CD4-positive, CD25-positive, alpha-beta regulatory T cell (primary cell): Measurements from ENCODE around the gene NPAS2. TPM values are rescaled to one million over a fixed set of nuclear protein-coding genes. Genes with fewer than 3 reads are reported as not detected.
A peak's percentile ranks its signal among the peaks of the same experiment; 100 is the strongest.

Source experiments
- ATAC-seq, 2 donors: fragments of 150-1000 bp; cut with Tn5 transposase; one replicate each; pipeline ENCODE4 v1.10.0; 2021; ENCODE audit warnings: low read depth in 2 of 2, moderate number of reproducible peaks in 2 of 2, moderate library complexity in 1 of 2
- DNase-seq, 3 donors: peaks; one replicate each; pipeline versions ENCODE4 v3.0.0 to v3.0.0-alpha.2; 2012 to 2022; ENCODE audit warnings: mixed read lengths in 1 of 3
- H3K27ac ChIP-seq: one replicate; pipeline ENCODE4 v1.7.0; 2013; ENCODE audit warnings: mild to moderate bottlenecking, low read length; ENCODE audit not compliant: insufficient read depth, poor library complexity, severe bottlenecking
- H3K27me3 ChIP-seq: one replicate; pipeline ENCODE4 v1.7.0; 2013; ENCODE audit warnings: low read length; ENCODE audit not compliant: control insufficient read depth, insufficient read depth
- H3K36me3 ChIP-seq: one replicate; pipeline ENCODE4 v1.7.0; 2013; ENCODE audit warnings: mild to moderate bottlenecking, low read length, moderate library complexity; ENCODE audit not compliant: control insufficient read depth, insufficient read depth
- H3K4me1 ChIP-seq: 2 replicates; pipeline ENCODE4 v1.7.0; 2013; ENCODE audit warnings: mild to moderate bottlenecking, low read length; ENCODE audit not compliant: insufficient read depth, control insufficient read depth, poor library complexity, severe bottlenecking
- H3K4me3 ChIP-seq: one replicate; pipeline ENCODE4 v1.7.0; 2013; ENCODE audit warnings: low read depth, mild to moderate bottlenecking, low read length, moderate library complexity
- H3K9me3 ChIP-seq, 2 experiments: 1 replicate in 1 of 2; 2 replicates in 1 of 2; pipeline ENCODE4 v1.7.0; 2013; ENCODE audit warnings: low read length in 2 of 2, mild to moderate bottlenecking in 1 of 2, moderate library complexity in 1 of 2; ENCODE audit not compliant: control insufficient read depth in 2 of 2
- H3K27ac Mint-ChIP-seq, 3 donors: one replicate each; pipeline ENCODE4 v1.8.0; 2020 to 2022; ENCODE audit warnings: mild to moderate bottlenecking in 3 of 3, mixed read lengths in 3 of 3, moderate library complexity in 2 of 3
- H3K27me3 Mint-ChIP-seq: one replicate; pipeline ENCODE4 v1.8.0; 2022; ENCODE audit warnings: mild to moderate bottlenecking, mixed read lengths
- H3K36me3 Mint-ChIP-seq: one replicate; pipeline ENCODE4 v1.8.0; 2020; ENCODE audit warnings: mixed read lengths
- H3K4me1 Mint-ChIP-seq, 4 donors: one replicate each; pipeline ENCODE4 v1.8.0; 2020 to 2022; ENCODE audit warnings: mixed read lengths in 4 of 4, mild to moderate bottlenecking in 1 of 4
- H3K4me3 Mint-ChIP-seq, 4 donors: one replicate each; pipeline ENCODE4 v1.8.0; 2020 to 2022; ENCODE audit warnings: mild to moderate bottlenecking in 4 of 4, mixed read lengths in 4 of 4, moderate library complexity in 3 of 4
- H3K9me3 Mint-ChIP-seq, 7 donors: one replicate each; pipeline ENCODE4 v1.8.0; 2020 to 2022; ENCODE audit warnings: mixed read lengths in 7 of 7, mild to moderate bottlenecking in 3 of 7, moderate library complexity in 2 of 7
- polyA plus RNA-seq, 4 donors: library from polyadenylated mRNA; unstranded; fragments of 300-500 nt; fragmentation: Illumina TruSeq; gene quantifications; one replicate each; pipeline ENCODE4 v1.2.3, GENCODE V29; 2021
- total RNA-seq: library from RNA; stranded (reverse); gene quantifications from one replicate; pipeline ENCODE4 v1.2.3, GENCODE V29; 2022

NPAS2 gene
- total and polyA plus RNA-seq, 5 donors from 2014 or later, result 0.22 to 0.72 (median 0.54) TPM; not detected in 1

GRCh38 chr2:101026923-101027469 lies 207.1 kb downstream of the NPAS2 start:
- Mint-ChIP-seq H3K27ac (no peak overlapping the region), H3K27me3 (no peaks in the 10 kb centered on the region), H3K9me3 (peaks cover 0 to 2% (median 0%) of the 10 kb centered on the region in 7 donors), H3K36me3 (no peaks in the 10 kb centered on the region), H3K4me1 (peaks cover 0 to 2% (median 0%) of the 10 kb centered on the region in 4 donors), H3K4me3 (no peak overlapping the region)
- Histone ChIP-seq H3K27me3 (no peaks in the 10 kb centered on the region), H3K36me3 (no peaks in the 10 kb centered on the region), H3K27ac (no peak overlapping the region), H3K4me1 (no peaks in the 10 kb centered on the region), H3K4me3 (no peak overlapping the region), H3K9me3 (no peaks in the 10 kb centered on the region)
- DNase-seq (no peak), ATAC-seq (no peak)

GRCh38 chr2:101027852-101028251 lies 207.9 kb downstream of the NPAS2 start:
- Mint-ChIP-seq H3K4me1 (peaks cover 0 to 2% (median 0%) of the 10 kb centered on the region in 4 donors), H3K27me3 (no peaks in the 10 kb centered on the region), H3K27ac (no peak overlapping the region), H3K36me3 (no peaks in the 10 kb centered on the region), H3K4me3 (no peak overlapping the region), H3K9me3 (peaks cover 0 to 2% (median 0%) of the 10 kb centered on the region in 7 donors)
- DNase-seq (no peak), ATAC-seq (no peak)
- Histone ChIP-seq H3K9me3 (no peaks in the 10 kb centered on the region), H3K36me3 (no peaks in the 10 kb centered on the region), H3K27ac (no peak overlapping the region), H3K4me3 (no peak overlapping the region), H3K4me1 (no peaks in the 10 kb centered on the region), H3K27me3 (no peaks in the 10 kb centered on the region)

- ATAC-seq, result no peak
- H3K36me3 ChIP-seq, result no peaks in the 10 kb centered on the region
- no peak overlapping the region for H3K4me3 Mint-ChIP-seq
Observed at GRCh38 chr2:101030866-101031554, 211.1 kb downstream of the NPAS2 start.

GRCh38 chr2:101032084-101032776 lies 212.3 kb downstream of the NPAS2 start:
- no peaks in the 10 kb centered on the region for H3K9me3 ChIP-seq
- ATAC-seq (no peak), DNase-seq (no peak)
- Mint-ChIP-seq H3K4me3 (no peak overlapping the region), H3K27ac (no peak overlapping the region), H3K9me3 (no peaks in the 10 kb centered on the region), H3K36me3 (no peaks in the 10 kb centered on the region), H3K27me3 (no peaks in the 10 kb centered on the region), H3K4me1 (no peaks in the 10 kb centered on the region)
- H3K27ac ChIP-seq, result no peak overlapping the region
- H3K27me3 ChIP-seq, result no peaks in the 10 kb centered on the region
- H3K4me1 ChIP-seq, result no peaks in the 10 kb centered on the region
- no peak overlapping the region for H3K4me3 ChIP-seq
- H3K36me3 ChIP-seq, result no peaks in the 10 kb centered on the region

More at GRCh38 chr2:101030866-101031554, 211.1 kb downstream of the NPAS2 start:
- H3K27ac Mint-ChIP-seq, result peak overlapping the region in 1 of 3 donors; percentile 63
- Histone ChIP-seq H3K9me3 (no peaks in the 10 kb centered on the region), H3K27ac (no peak overlapping the region), H3K4me3 (no peak overlapping the region), H3K4me1 (no peaks in the 10 kb centered on the region), H3K27me3 (no peaks in the 10 kb centered on the region)
- H3K9me3 Mint-ChIP-seq, result no peaks in the 10 kb centered on the region
- H3K27me3 Mint-ChIP-seq, result no peaks in the 10 kb centered on the region
- no peak for DNase-seq
- no peaks in the 10 kb centered on the region for H3K36me3 Mint-ChIP-seq
- no peaks in the 10 kb centered on the region for H3K4me1 Mint-ChIP-seq

- Histone ChIP-seq H3K4me1 (no peaks in the 10 kb centered on the region), H3K27ac (no peak overlapping the region), H3K4me3 (no peak overlapping the region), H3K36me3 (no peaks in the 10 kb centered on the region), H3K27me3 (no peaks in the 10 kb centered on the region), H3K9me3 (no peaks in the 10 kb centered on the region)
- peak in 1 of 3 donors; percentile 17 for DNase-seq
- Mint-ChIP-seq H3K4me3 (no peak overlapping the region), H3K27me3 (no peaks in the 10 kb centered on the region), H3K4me1 (no peaks in the 10 kb centered on the region), H3K36me3 (no peaks in the 10 kb centered on the region), H3K9me3 (no peaks in the 10 kb centered on the region), H3K27ac (no peak overlapping the region)
- ATAC-seq, result no peak
Observed at GRCh38 chr2:101036562-101036961, 216.6 kb downstream of the NPAS2 start.

GRCh38 chr2:101037161-101037755 lies 217.3 kb downstream of the NPAS2 start:
- no peak overlapping the region for H3K4me3 Mint-ChIP-seq
- Histone ChIP-seq H3K4me3 (no peak overlapping the region), H3K9me3 (no peaks in the 10 kb centered on the region), H3K36me3 (no peaks in the 10 kb centered on the region), H3K4me1 (no peaks in the 10 kb centered on the region), H3K27ac (no peak overlapping the region), H3K27me3 (no peaks in the 10 kb centered on the region)
- no peaks in the 10 kb centered on the region for H3K4me1 Mint-ChIP-seq
- DNase-seq (no peak), ATAC-seq (no peak)
- no peaks in the 10 kb centered on the region for H3K27me3 Mint-ChIP-seq
- no peaks in the 10 kb centered on the region for H3K9me3 Mint-ChIP-seq
- H3K27ac Mint-ChIP-seq, result no peak overlapping the region
- H3K36me3 Mint-ChIP-seq, result no peaks in the 10 kb centered on the region

GRCh38 chr2:101038455-101039255 lies 218.7 kb downstream of the NPAS2 start:
- Mint-ChIP-seq H3K27me3 (no peaks in the 10 kb centered on the region), H3K36me3 (no peaks in the 10 kb centered on the region), H3K27ac (no peak overlapping the region), H3K4me3 (no peak overlapping the region), H3K4me1 (no peaks in the 10 kb centered on the region), H3K9me3 (no peaks in the 10 kb centered on the region)
- no peaks in the 10 kb centered on the region for H3K9me3 ChIP-seq
- H3K27ac ChIP-seq, result no peak overlapping the region
- DNase-seq (peak in 1 of 3 donors; percentile 13), ATAC-seq (no peak)
- no peaks in the 10 kb centered on the region for H3K4me1 ChIP-seq
- H3K36me3 ChIP-seq, result no peaks in the 10 kb centered on the region
- no peaks in the 10 kb centered on the region for H3K27me3 ChIP-seq
- H3K4me3 ChIP-seq, result no peak overlapping the region
